ENCODE data around the gene KIAA1671.

The KIAA1671 gene

DNA sequence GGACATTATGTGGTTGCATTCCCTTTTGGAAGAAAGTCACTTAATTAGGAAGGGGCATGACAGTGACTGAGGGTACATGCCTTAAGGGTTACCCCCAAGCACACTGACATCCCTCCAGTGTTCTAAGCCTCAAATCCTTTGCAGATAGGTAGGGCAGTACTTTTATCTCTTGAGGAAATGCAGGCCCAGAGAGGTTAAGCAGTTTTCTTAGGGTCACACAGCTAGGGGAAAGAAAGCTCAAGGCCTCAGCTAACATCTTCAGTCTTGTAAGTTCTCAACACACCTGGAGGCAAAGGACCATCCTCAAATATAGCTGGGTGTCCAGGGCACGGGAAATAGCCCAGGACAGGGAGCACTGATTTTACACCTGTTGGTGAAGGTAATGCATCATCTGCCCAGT is 31.6 kb downstream of the KIAA1671 start:
- Mint-ChIP-seq H3K4me3 (no peak overlapping the region), H3K27ac (no peak overlapping the region), H3K9me3 (no peaks in the 10 kb centered on the region), H3K4me1 (peaks cover 9% of the 10 kb centered on the region), H3K36me3 (no peaks in the 10 kb centered on the region)
- ATAC-seq (no peak), DNase-seq (ENCODE audit: low spot score in 2 of 2) (no peak)

- no peak overlapping the region for H3K4me3 Mint-ChIP-seq
- peaks cover 9% of the 10 kb centered on the region for H3K4me1 Mint-ChIP-seq
- peak overlapping the region; percentile 20 for H3K27ac Mint-ChIP-seq
- DNase-seq (ENCODE audit: low spot score in 2 of 2) = no peak
- H3K9me3 Mint-ChIP-seq = no peaks in the 10 kb centered on the region
- no peak for ATAC-seq
- H3K36me3 Mint-ChIP-seq = no peaks in the 10 kb centered on the region
These were observed 33.3 kb downstream of the KIAA1671 start for GRCh38 chr22:24985826-24986214.

GRCh38 chr22:24986816-24987215 is 34.3 kb downstream of the KIAA1671 start:
- no peaks in the 10 kb centered on the region for H3K9me3 Mint-ChIP-seq
- H3K4me3 Mint-ChIP-seq = no peak overlapping the region
- H3K27ac Mint-ChIP-seq = no peak overlapping the region
- no peaks in the 10 kb centered on the region for H3K36me3 Mint-ChIP-seq
- no peak for ATAC-seq
- no peak for DNase-seq (ENCODE audit: low spot score in 2 of 2)
- peaks cover 9% of the 10 kb centered on the region for H3K4me1 Mint-ChIP-seq

DNA sequence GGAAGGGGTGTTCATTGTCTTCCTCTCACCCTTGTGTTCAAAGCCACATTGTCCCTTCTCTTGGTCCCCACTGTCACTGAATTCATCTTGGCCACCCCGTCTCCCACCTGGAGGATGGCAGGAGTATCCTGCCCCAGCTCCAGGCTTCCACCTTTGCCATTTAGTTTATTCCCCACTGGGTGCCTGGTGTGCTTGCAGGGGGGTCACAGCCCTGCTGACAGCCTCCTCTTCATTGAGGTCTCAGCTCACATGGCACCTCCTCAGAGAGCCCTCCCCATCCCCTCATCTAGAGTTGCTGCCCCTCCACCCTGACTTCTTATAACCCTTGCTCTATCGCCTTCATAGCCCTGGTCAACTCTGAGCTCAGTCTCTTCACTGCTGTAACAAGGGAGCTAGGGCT is 36.6 kb downstream of the KIAA1671 start:
- H3K27ac Mint-ChIP-seq = no peak overlapping the region
- ATAC-seq = no peak
- peaks cover 4% of the 10 kb centered on the region for H3K36me3 Mint-ChIP-seq
- DNase-seq (ENCODE audit: low spot score in 2 of 2) = no peak
- peaks cover 21% of the 10 kb centered on the region for H3K4me1 Mint-ChIP-seq
- no peak overlapping the region for H3K4me3 Mint-ChIP-seq
- no peaks in the 10 kb centered on the region for H3K9me3 Mint-ChIP-seq

DNA sequence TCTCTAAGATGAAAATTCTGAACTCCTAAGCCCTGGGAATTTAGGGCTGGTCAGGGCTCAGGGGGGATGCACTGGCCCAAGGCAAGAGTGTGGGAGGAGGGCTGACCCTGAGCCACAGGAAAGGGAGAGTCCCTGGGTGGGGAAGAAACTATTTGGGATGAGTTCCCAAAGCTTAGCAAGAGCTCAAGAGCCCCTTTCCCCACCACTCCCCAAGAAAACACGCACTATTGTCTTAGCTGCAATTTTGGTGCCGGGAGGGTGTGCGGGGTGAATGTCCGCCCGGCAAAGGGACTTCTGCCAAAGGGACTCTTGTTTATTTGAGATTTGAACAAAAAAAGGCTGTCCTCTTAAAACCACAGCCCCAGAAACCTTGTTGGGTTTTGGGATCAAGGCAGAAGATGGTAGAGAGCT is 37.0 kb downstream of the KIAA1671 start:
- H3K27ac Mint-ChIP-seq = no peak overlapping the region
- peaks cover 5% of the 10 kb centered on the region for H3K36me3 Mint-ChIP-seq
- ATAC-seq (no peak), DNase-seq (ENCODE audit: low spot score in 2 of 2) (no peak)
- peaks cover 25% of the 10 kb centered on the region for H3K4me1 Mint-ChIP-seq
- H3K9me3 Mint-ChIP-seq = no peaks in the 10 kb centered on the region
- no peak overlapping the region for H3K4me3 Mint-ChIP-seq

DNA sequence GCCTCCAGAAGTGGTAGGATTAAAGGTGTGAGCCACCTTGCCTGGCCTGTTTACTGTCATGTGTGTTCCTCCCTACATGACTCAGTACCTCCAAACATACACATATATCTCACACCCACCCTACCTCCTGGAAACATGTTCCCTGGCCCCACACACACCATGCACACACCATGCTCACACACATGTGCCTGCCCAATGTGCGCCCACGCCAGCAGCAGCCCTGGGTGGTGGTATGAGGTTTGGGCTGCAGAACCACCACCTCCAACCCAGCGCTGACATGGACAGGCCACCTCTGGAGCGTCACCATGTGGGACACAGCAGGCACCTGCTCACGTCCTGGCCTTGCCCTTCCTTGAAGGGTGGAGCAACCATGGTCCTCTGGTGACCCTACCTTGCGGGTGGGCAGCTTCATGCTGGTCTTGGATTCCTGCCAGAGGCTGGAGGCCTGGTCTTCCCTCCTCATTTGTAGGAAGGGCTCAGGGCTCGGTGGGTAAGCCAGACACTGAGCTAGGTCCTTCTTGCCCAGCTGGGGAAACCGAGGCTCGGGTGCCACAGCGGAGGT is 37.9 kb downstream of the KIAA1671 start:
- Mint-ChIP-seq H3K36me3 (peaks cover 5% of the 10 kb centered on the region), H3K4me3 (no peak overlapping the region), H3K4me1 (peaks cover 25% of the 10 kb centered on the region), H3K9me3 (no peaks in the 10 kb centered on the region), H3K27ac (no peak overlapping the region)
- no peak for ATAC-seq
- DNase-seq (ENCODE audit: low spot score in 2 of 2) = no peak

DNA sequence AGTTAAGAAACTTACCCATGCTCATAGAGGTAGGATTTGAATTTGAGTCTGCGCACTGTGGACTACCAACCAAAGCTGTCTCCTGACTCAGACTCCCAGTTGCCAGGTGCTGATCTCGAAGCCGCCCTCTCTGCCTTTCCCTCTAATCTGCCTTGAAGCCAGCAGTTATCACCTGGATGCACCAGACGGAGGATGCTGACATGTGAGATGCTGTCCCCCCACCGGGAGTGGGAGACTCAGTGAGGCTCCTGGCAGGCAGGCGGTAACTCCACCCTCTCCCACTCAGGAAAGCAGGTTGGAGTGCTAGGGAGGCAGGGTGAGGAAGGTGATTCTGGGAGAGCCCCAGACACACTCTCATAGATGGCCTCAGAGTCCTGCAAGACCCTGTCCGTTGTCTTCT is 40.4 kb downstream of the KIAA1671 start:
- DNase-seq (ENCODE audit: low spot score in 2 of 2) (no peak), ATAC-seq (no peak)
- Mint-ChIP-seq H3K36me3 (peaks cover 5% of the 10 kb centered on the region), H3K4me3 (no peak overlapping the region), H3K4me1 (peaks cover 18% of the 10 kb centered on the region), H3K9me3 (no peaks in the 10 kb centered on the region), H3K27ac (no peak overlapping the region)

DNA sequence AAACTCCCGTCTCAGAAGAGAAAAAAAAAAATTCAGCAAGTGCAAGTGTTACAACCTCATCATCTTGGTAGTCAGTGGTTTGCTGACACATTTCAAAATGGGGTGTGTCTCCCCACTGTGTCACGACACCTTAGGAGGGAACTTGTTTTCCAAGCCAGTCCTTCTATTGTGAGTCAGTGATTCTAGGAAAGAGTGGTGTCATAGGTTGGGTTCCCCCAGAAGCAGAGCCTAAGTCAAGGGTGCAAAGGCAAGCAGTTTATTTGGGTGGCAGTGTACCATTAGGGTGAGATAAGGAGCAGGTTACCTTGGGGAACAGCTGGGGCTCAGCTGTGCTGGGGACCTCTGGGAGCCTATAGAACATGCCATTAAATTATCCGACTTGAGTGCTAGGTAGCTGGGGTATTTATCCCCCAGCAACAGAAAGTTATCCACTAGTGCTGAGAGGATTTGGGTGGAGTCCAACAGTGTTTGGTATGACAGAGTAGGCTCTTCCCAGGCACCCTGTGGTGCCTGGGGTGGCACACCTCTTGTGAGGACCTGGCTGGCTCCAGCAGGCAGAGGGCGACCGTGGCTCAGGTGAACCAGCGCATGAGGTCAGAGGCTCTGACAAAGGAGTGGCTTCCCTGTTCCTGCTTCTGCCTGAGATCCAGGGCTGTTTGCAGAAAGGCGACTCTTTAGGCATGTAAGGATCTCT is 41.7 kb downstream of the KIAA1671 start:
- peak; percentile 98 for ATAC-seq
- peaks cover 18% of the 10 kb centered on the region for H3K4me1 Mint-ChIP-seq
- H3K36me3 Mint-ChIP-seq = peaks cover 5% of the 10 kb centered on the region
- peak; percentile 15 to 81 for DNase-seq (ENCODE audit: low spot score in 2 of 2)
- peak overlapping the region; percentile 37 for H3K4me3 Mint-ChIP-seq
- H3K9me3 Mint-ChIP-seq = no peaks in the 10 kb centered on the region
- H3K27ac Mint-ChIP-seq = peak overlapping the region; percentile 43

- no peak for ATAC-seq
- H3K36me3 Mint-ChIP-seq = peaks cover 5% of the 10 kb centered on the region
- H3K4me3 Mint-ChIP-seq = no peak overlapping the region
- H3K27ac Mint-ChIP-seq = peak overlapping the region; percentile 29
- H3K9me3 Mint-ChIP-seq = no peaks in the 10 kb centered on the region
- H3K4me1 Mint-ChIP-seq = peaks cover 18% of the 10 kb centered on the region
- no peak for DNase-seq (ENCODE audit: low spot score in 2 of 2)
These were observed 43.2 kb downstream of the KIAA1671 start for GRCh38 chr22:24995649-24996180.

- Mint-ChIP-seq H3K4me1 (peaks cover 23% of the 10 kb centered on the region), H3K4me3 (no peak overlapping the region), H3K36me3 (peaks cover 5% of the 10 kb centered on the region), H3K9me3 (no peaks in the 10 kb centered on the region), H3K27ac (no peak overlapping the region)
- no peak for ATAC-seq
- DNase-seq (ENCODE audit: low spot score in 2 of 2) = no peak
These were observed 44.0 kb downstream of the KIAA1671 start for GRCh38 chr22:24996420-24996952.

DNA sequence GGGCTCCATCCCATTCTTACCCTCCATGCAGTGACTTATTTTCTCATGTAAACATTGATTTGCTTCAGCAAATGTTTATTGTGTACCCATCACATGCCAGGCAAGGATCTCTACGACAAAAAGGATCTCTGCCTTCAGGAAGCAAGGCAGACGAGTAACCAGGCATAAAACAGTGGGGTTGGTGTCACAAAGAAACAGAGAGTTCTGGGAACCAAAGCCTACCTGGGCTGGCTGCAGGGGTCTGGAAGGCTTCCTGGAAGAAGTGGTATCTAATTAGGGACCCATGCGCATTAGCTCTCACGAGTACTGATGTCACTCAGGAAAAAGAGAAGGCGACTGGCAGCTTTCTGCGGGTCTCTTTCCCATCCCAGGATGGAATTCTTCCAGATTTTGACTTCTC is 44.5 kb downstream of the KIAA1671 start:
- H3K4me1 Mint-ChIP-seq = peaks cover 26% of the 10 kb centered on the region

DNA sequence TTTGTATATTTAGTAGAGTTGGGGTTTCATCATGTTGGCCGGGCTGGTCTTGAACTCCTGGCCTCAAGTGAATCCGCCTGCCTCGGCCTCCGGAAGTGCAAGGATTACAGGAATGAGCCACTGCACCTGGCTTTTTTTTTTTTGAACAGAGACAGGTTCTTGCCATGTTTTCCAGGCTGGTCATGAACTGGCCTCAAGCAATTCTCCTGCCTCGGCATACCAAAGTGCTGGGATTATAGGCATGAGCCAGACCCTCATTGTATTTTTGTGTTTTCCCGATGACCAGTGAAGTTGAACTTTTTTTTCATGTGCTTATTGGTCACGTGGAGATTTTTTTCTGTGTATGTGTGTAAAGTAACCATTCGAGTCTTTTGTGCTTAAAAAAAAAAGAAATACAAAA is 48.2 kb downstream of the KIAA1671 start:
- no peaks in the 10 kb centered on the region for H3K36me3 Mint-ChIP-seq
- DNase-seq (ENCODE audit: low spot score in 2 of 2) = no peak
- no peak for ATAC-seq

More for the DNA sequence above, 44.5 kb downstream of the KIAA1671 start:
- ATAC-seq (no peak), DNase-seq (ENCODE audit: low spot score in 2 of 2) (no peak)
- H3K4me3 Mint-ChIP-seq = no peak overlapping the region
- no peak overlapping the region for H3K27ac Mint-ChIP-seq
- H3K36me3 Mint-ChIP-seq = peaks cover 5% of the 10 kb centered on the region
- H3K9me3 Mint-ChIP-seq = no peaks in the 10 kb centered on the region

GRCh38 chr22:25002241-25002985 is 49.9 kb downstream of the KIAA1671 start:
- Mint-ChIP-seq H3K27ac (no peak overlapping the region), H3K4me3 (no peak overlapping the region), H3K4me1 (peaks cover 12% of the 10 kb centered on the region), H3K9me3 (no peaks in the 10 kb centered on the region), H3K36me3 (no peaks in the 10 kb centered on the region)
- DNase-seq (ENCODE audit: low spot score in 2 of 2) (no peak), ATAC-seq (no peak)

More for the DNA sequence above, 48.2 kb downstream of the KIAA1671 start:
- H3K9me3 Mint-ChIP-seq = no peaks in the 10 kb centered on the region
- peaks cover 12% of the 10 kb centered on the region for H3K4me1 Mint-ChIP-seq
- no peak overlapping the region for H3K4me3 Mint-ChIP-seq
- no peak overlapping the region for H3K27ac Mint-ChIP-seq

- no peak for DNase-seq (ENCODE audit: low spot score in 2 of 2)
- Mint-ChIP-seq H3K27ac (no peak overlapping the region), H3K4me3 (no peak overlapping the region), H3K9me3 (no peaks in the 10 kb centered on the region), H3K36me3 (no peaks in the 10 kb centered on the region), H3K4me1 (peaks cover 8% of the 10 kb centered on the region)
- ATAC-seq = no peak
These were observed 53.8 kb downstream of the KIAA1671 start for GRCh38 chr22:25006354-25006753.

GRCh38 chr22:25007444-25008106 is 55.1 kb downstream of the KIAA1671 start:
- Mint-ChIP-seq H3K4me3 (no peak overlapping the region), H3K27ac (peak overlapping the region; percentile 34), H3K4me1 (no peaks in the 10 kb centered on the region), H3K36me3 (no peaks in the 10 kb centered on the region), H3K9me3 (no peaks in the 10 kb centered on the region)
- no peak for ATAC-seq
- DNase-seq (ENCODE audit: low spot score in 2 of 2) = no peak
